Stimulated activated CD4-positive, alpha-beta T cell treated with anti-CD3 and anti-CD28 coated beads, TNF-alpha, amount 100 ng/mL, for 48 hours (primary cell): Measurements from ENCODE around the gene RNASE13.
"Not testable (repeated sequence)": the region's sequence is repeated elsewhere in the genome, so short reads cannot be mapped to it uniquely, and the experiment has no call there.

Source experiments
- DNase-seq, 3 donors: peaks; one replicate each; pipeline ENCODE4 v3.0.0-alpha.2; 2020; ENCODE audit warnings: low read depth in 3 of 3

Gene RNASE13

GRCh38 chr14:20989471-20989786 is 45.2 kb downstream of the RNASE13 start:
- no peak for DNase-seq

GRCh38 chr14:20988717-20989470 is 45.7 kb downstream of the RNASE13 start:
- DNase-seq = no peak

- DNase-seq = no peak
These were observed 47.8 kb downstream of the RNASE13 start for GRCh38 chr14:20986811-20987210.

- not testable (repeated sequence) for DNase-seq
These were observed 49.0 kb downstream of the RNASE13 start for GRCh38 chr14:20985650-20986049.
